GM12878 (cell line): ENCODE data around the gene PLEKHA6. TPM values are rescaled to one million over a fixed set of nuclear protein-coding genes. Genes with fewer than 3 reads are reported as not detected.

Experiments used
- ATAC-seq: fragments of 200-7000 bp; cut with Tn5 transposase; 3 replicates; pipeline ENCODE4 v1.9.1; 2020; ENCODE audit warnings: mild to moderate bottlenecking, moderate library complexity
- BruUV-seq: library from RNA; stranded (reverse); fragments of 400-500 nt; replicated peaks from 2 replicates; lab custom pipeline; 2021; lab: Mats Ljungman, UMichigan
- CTCF ChIA-PET: fragments of 300-600 bp; sonication (Branson Sonifier 250); formaldehyde crosslinking; extraction: SDS; loops from one replicate; lab custom pipeline; 2021; ENCODE audit warnings: inconsistent platforms; lab: Yijun Ruan, JAX
- POLR2A ChIA-PET: fragments of 350-600 bp; formaldehyde crosslinking; extraction: SDS; loops from one replicate; lab custom pipeline; 2021; ENCODE audit warnings: inconsistent platforms; lab: Charles Lee
- RAD21 ChIA-PET: fragments of 300-600 bp; sonication (Branson Sonifier 250); formaldehyde crosslinking; loops from one replicate; lab custom pipeline; 2023; ENCODE audit warnings: antibody characterized with exemption; ENCODE audit not compliant: unreplicated experiment; lab: Charles Lee
- SMC1A ChIA-PET: fragments of 300-600 bp; sonication (Branson Sonifier 250); formaldehyde crosslinking; loops from one replicate; lab custom pipeline; 2023; ENCODE audit not compliant: unreplicated experiment, uncharacterized antibody; lab: Charles Lee
- DNase-seq: peaks from one replicate; pipeline ENCODE4 v3.0.0-alpha.2; 2011; ENCODE audit warnings: low read depth, low spot score
- FAIRE-seq: peaks from 3 replicates; lab custom pipeline; 2011; peaks lifted over from hg19 to GRCh38; lab: Jason Lieb, UNC
- H2AFZ ChIP-seq: 2 replicates; pipeline ENCODE4 v1.6.0; 2011; ENCODE audit warnings: low read depth, low read length, control low read depth; ENCODE audit not compliant: control insufficient read depth
- H3K27ac ChIP-seq: 2 replicates; pipeline ENCODE4 v1.5.1; 2011; ENCODE audit warnings: control low read depth; ENCODE audit not compliant: control insufficient read depth, insufficient read depth
- H3K27me3 ChIP-seq, 2 experiments: replicated peaks in 1 of 2; 2 replicates each; pipeline versions ENCODE4 v1.6.0 to v1.6.1; 2011; ENCODE audit warnings: low read length in 1 of 2; ENCODE audit not compliant: control insufficient read depth in 2 of 2, insufficient read depth in 2 of 2
- H3K36me3 ChIP-seq, 2 experiments: 2 replicates each; pipeline ENCODE4 v1.5.1; 2011; ENCODE audit warnings: low read length in 1 of 2; ENCODE audit not compliant: control insufficient read depth in 2 of 2, insufficient read depth in 2 of 2
- H3K4me1 ChIP-seq: 2 replicates; pipeline ENCODE4 v1.6.1; 2011; ENCODE audit warnings: mild to moderate bottlenecking, low read length, moderate library complexity, mixed read lengths; ENCODE audit not compliant: control insufficient read depth, insufficient read depth
- H3K4me2 ChIP-seq: 2 replicates; pipeline ENCODE4 v1.6.0; 2011; ENCODE audit warnings: control low read depth; ENCODE audit not compliant: control insufficient read depth, insufficient read depth
- H3K4me3 ChIP-seq: fragments of 200-600 bp; sonication (generic); 2 replicates; pipeline ENCODE4 v1.5.1; 2016
- H3K79me2 ChIP-seq: 2 replicates; pipeline ENCODE4 v1.6.0; 2011; ENCODE audit warnings: low read length; ENCODE audit not compliant: control insufficient read depth, insufficient read depth
- H3K9ac ChIP-seq: 2 replicates; pipeline ENCODE4 v1.8.0; 2011; ENCODE audit warnings: low read length, control low read depth, mixed read lengths; ENCODE audit not compliant: control insufficient read depth, insufficient read depth
- H3K9me3 ChIP-seq: replicated peaks from 3 replicates; pipeline ENCODE4 v1.5.1; 2011; ENCODE audit warnings: mild to moderate bottlenecking, low read length; ENCODE audit not compliant: control insufficient read depth, insufficient read depth
- H4K20me1 ChIP-seq: 2 replicates; pipeline ENCODE4 v1.6.0; 2011; ENCODE audit not compliant: control insufficient read depth, insufficient read depth
- EZH2 ChIP-seq: IDR thresholded peaks from 2 replicates; pipeline ENCODE4 v1.6.1; 2012; ENCODE audit warnings: low read depth, mild to moderate bottlenecking, control low read depth, inconsistent platforms, low read length, borderline replicate concordance; ENCODE audit not compliant: control insufficient read depth
- JUND ChIP-seq: IDR thresholded peaks from 2 replicates; pipeline ENCODE4 v1.6.1; 2012; ENCODE audit warnings: low read depth, mild to moderate bottlenecking, low read length, improper control_type of control experiment, moderate library complexity
- MEF2B ChIP-seq: fragments of 450-650 bp; IDR thresholded peaks from 2 replicates; pipeline ENCODE4 v1.6.1; 2018; ENCODE audit warnings: mild to moderate bottlenecking, moderate library complexity; ENCODE audit not compliant: partially characterized antibody, poor library complexity, severe bottlenecking
- SMC3 ChIP-seq: IDR thresholded peaks from 2 replicates; pipeline ENCODE4 v1.6.1; 2011; ENCODE audit warnings: low read length, improper control_type of control experiment, borderline replicate concordance
- WRNIP1 ChIP-seq: IDR thresholded peaks from 2 replicates; pipeline ENCODE4 v1.6.1; 2011; ENCODE audit warnings: low read depth, low read length, improper control_type of control experiment, borderline replicate concordance
- ZNF384 ChIP-seq: IDR thresholded peaks from 2 replicates; pipeline ENCODE4 v1.6.1; 2012; ENCODE audit warnings: low read depth, mild to moderate bottlenecking, low read length, improper control_type of control experiment, borderline replicate concordance
- WGBS: methylation state at CpG from one replicate; pipeline ENCODE4 v1.1.6; 2016; ENCODE audit warnings: low lambda C conversion rate; ENCODE audit not compliant: insufficient replicate concordance, insufficient coverage; ENCODE audit errors: missing lambda C conversion rate; 5-methylcytosine and 5-hydroxymethylcytosine counted together
- in situ Hi-C: fragments of 300-500 bp; cut with MboI; formaldehyde crosslinking; loops from 9 replicates; pipeline ENCODE4 v1.14.3; 2018; ENCODE audit warnings: mixed read lengths
- intact Hi-C: fragments of 100-400 bp; cut with micrococcal nuclease; formaldehyde crosslinking; loops from one replicate; pipeline ENCODE4 v1.14.2; 2022; ENCODE audit not compliant: unreplicated experiment
- polyA plus RNA-seq, 11 experiments: library from polyadenylated mRNA; depleted of rRNA in 4 of 11; unstranded in 6 of 11; stranded (reverse) in 5 of 11; fragments of >200 nt; fragmentation: Nextera tagmentation in 4 of 11; fragmentation: Illumina TruSeq in 1 of 11; extraction: Ambion mirVana in 4 of 11; extraction: Trizol in 1 of 11; gene quantifications; 1 replicate in 1 of 11; 2 replicates in 10 of 11; pipeline versions ENCODE4 v1.2.1 to v1.2.3, GENCODE V29; 2011 to 2016; ENCODE audit warnings: inconsistent platforms in 2 of 11, missing spikeins in 2 of 11, low read depth in 1 of 11
- total RNA-seq, 4 experiments: library from RNA; depleted of rRNA in 3 of 4; stranded (reverse); fragments of >200 nt in 3 of 4; fragmentation: Illumina TruSeq in 1 of 4; extraction: Trizol in 1 of 4; gene quantifications; 2 replicates each; pipeline versions ENCODE4 v1.2.1 to v1.2.3, GENCODE V29; 2013 to 2021
- TF ChIP-seq, protein P1 (sequence below): fragments of 450-650 bp; IDR thresholded peaks from 2 replicates; pipeline ENCODE4 v1.6.1; 2017; ENCODE audit warnings: mild to moderate bottlenecking, moderate library complexity

The PLEKHA6 gene
- total and polyA plus RNA-seq, 10 of the 15 experiments (the other 5 are each of a cell fraction or from before 2014, with no cell fraction given): 0.04 to 0.81 (median 0.19) TPM; not detected in 4

DNA sequence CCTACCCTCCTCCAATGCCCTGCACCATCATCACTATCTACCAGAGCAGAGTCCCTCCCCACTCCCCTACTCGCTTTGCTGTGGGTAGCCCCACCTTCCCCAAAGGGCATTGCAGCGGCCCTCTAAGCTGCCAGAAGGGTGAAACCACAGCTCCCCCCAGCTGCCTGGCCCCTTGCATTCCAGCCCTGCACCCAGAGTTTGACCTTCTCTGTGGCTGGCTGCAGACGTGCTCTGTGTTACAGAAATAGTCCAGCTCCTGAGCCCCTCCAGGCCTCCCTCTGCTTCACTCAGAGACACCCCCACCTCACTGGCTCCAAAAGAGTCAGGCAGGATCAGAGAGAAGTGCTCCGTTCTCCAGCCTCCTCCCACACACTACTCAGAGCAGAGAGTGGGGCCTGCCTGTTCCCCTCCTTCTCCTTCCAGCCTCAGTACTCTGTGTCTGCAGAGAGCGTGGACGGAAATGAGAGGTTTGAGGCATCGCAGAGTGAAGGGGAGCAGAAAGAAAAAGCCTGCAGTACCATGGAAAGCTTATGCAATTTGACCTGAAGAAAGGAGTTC lies 63.2 kb downstream of the PLEKHA6 start:
- no peak for DNase-seq
- SMC1A ChIA-PET: interaction anchor here (1.1 to 1.7 kb wide), 2 partner anchors 9 to 30 kb away, joined by 3 to 7 read pairs; no protein-coding TSS in a partner anchor
- no peak overlapping the region for H3K4me3 ChIP-seq
- RAD21 ChIA-PET: interaction anchor here (0.6 kb wide), 1 partner anchor 409 kb away, joined by 3 read pairs; no protein-coding TSS in a partner anchor
- intact Hi-C loops (no loop called here), in situ Hi-C loops (no loop called here)
- FAIRE-seq: no peak
- POLR2A ChIA-PET: no interaction called here
- H4K20me1 ChIP-seq: no peaks in the 10 kb centered on the region; the same call in 1 of the 2 replicates
- H2AFZ ChIP-seq: no peak overlapping the region
- no peaks in the 10 kb centered on the region for H3K4me1 ChIP-seq
- TF ChIP-seq, protein P1, sequence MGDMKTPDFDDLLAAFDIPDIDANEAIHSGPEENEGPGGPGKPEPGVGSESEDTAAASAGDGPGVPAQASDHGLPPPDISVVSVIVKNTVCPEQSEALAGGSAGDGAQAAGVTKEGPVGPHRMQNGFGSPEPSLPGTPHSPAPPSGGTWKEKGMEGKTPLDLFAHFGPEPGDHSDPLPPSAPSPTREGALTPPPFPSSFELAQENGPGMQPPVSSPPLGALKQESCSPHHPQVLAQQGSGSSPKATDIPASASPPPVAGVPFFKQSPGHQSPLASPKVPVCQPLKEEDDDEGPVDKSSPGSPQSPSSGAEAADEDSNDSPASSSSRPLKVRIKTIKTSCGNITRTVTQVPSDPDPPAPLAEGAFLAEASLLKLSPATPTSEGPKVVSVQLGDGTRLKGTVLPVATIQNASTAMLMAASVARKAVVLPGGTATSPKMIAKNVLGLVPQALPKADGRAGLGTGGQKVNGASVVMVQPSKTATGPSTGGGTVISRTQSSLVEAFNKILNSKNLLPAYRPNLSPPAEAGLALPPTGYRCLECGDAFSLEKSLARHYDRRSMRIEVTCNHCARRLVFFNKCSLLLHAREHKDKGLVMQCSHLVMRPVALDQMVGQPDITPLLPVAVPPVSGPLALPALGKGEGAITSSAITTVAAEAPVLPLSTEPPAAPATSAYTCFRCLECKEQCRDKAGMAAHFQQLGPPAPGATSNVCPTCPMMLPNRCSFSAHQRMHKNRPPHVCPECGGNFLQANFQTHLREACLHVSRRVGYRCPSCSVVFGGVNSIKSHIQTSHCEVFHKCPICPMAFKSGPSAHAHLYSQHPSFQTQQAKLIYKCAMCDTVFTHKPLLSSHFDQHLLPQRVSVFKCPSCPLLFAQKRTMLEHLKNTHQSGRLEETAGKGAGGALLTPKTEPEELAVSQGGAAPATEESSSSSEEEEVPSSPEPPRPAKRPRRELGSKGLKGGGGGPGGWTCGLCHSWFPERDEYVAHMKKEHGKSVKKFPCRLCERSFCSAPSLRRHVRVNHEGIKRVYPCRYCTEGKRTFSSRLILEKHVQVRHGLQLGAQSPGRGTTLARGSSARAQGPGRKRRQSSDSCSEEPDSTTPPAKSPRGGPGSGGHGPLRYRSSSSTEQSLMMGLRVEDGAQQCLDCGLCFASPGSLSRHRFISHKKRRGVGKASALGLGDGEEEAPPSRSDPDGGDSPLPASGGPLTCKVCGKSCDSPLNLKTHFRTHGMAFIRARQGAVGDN: no peak
- TF ChIP-seq EZH2: no peak
- no peak for TF ChIP-seq JUND
- TF ChIP-seq SMC3: no peak
- no peak for TF ChIP-seq MEF2B
- no peak for TF ChIP-seq ZNF384
- no peak for TF ChIP-seq WRNIP1
- CTCF ChIA-PET: interaction anchor here (0.7 to 1.4 kb wide), 4 partner anchors 12 to 22 kb away, joined by 3 to 5 read pairs (median 3); no protein-coding TSS in a partner anchor
- H3K79me2 ChIP-seq: no peaks in the 10 kb centered on the region
- H3K27ac ChIP-seq: no peak overlapping the region
- H3K27me3 ChIP-seq: peaks cover 5 to 6% of the 10 kb centered on the region in 2 experiments
- no peak overlapping the region for H3K9ac ChIP-seq
- H3K4me2 ChIP-seq: no peak overlapping the region
- BruUV-seq: no TSS peak
- ATAC-seq: peak; percentile 31
- H3K36me3 ChIP-seq: no peaks in the 10 kb centered on the region
- no peaks in the 10 kb centered on the region for H3K9me3 ChIP-seq
- 30% methylated on average over 7 of the region's 7 CpGs for WGBS
